SU-DHL-6 (cell line): ENCODE results near the gene KRT24.

Experiments used
- CTCF ChIP-seq: fragments of 200-600 bp; sonication (generic); IDR thresholded peaks from one replicate; pipeline ENCODE4 v1.5.1; 2017; ENCODE audit warnings: antibody characterized with exemption, mild to moderate bottlenecking, low read length, moderate library complexity; ENCODE audit not compliant: insufficient read depth, poor library complexity, severe bottlenecking
- EZH2phosphoT487 ChIP-seq: fragments of 200-600 bp; sonication (generic), shearing (Covaris generic); conservative IDR thresholded peaks from 2 replicates; pipeline ENCODE4 v1.6.1; 2018; ENCODE audit warnings: mild to moderate bottlenecking, antibody characterized with exemption, low read length, moderate library complexity, mixed read lengths

DNA sequence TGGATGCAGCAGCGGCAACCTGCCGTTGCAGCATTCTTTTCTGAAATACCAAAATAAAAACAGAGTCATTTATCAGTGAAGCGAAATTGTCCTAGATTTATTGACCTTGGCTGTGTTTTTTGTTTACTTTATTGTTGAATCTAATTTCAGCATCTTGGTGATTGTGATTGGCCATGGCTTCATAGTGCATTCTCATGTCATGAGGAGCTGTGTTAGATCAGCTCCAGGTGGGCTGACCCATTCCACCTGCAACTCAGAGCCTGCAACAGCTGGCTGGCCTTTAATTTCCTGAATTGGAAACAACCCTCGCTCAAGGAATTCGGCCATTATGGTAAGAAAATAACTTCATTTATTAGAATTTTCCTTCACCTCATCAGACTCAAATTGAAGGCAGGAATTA is 16.4 kb downstream of the KRT24 start:
- TF ChIP-seq CTCF (no peak), EZH2phosphoT487 (no peak)
